ENCODE data around the gene FAAP100.
"Not testable (repeated sequence)": the region's sequence is repeated elsewhere in the genome, so short reads cannot be mapped to it uniquely, and the experiment has no call there.

DNA sequence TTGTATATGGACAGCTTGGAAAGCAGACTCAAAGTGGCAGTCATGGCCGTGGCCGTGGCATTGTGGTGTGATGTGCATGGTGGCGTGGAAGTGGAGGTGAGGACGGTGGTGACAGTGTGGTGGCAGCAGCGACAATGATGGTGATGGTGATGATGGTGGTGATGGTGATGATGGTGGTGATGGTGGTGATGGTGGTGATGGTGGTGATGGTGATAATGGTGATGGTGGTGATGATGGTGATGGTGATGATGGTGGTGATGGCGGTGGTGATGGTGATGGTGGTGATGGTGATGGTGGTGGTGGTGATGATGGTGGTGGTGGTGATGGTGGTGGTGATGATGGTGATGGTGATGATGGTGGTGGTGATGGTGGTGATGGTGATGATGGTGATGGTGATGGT is 21.1 kb downstream of the FAAP100 start:
- not testable (repeated sequence) for TF ChIP-seq POLR2A (IDR thresholded peaks at IDR 0.05); CTCF (IDR thresholded peaks at IDR 0.05 in 4 of 5, conservative IDR thresholded peaks at IDR 0.05 in 1 of 5)
